SK-N-SH (cell line): ENCODE data around the gene LTBR. TPM values are rescaled to one million over a fixed set of nuclear protein-coding genes. Genes with fewer than 3 reads are reported as not detected.

Experiments used
- CTCF ChIA-PET: fragments of 300-600, 350-600 bp; formaldehyde crosslinking; extraction: SDS; loops from one replicate; lab custom pipeline; 2021; lab: Yijun Ruan, JAX
- POLR2A ChIA-PET: fragments of 350-600 bp; sonication (Branson Sonifier 250); formaldehyde crosslinking; extraction: SDS; loops from one replicate; lab custom pipeline; 2020; ENCODE audit warnings: antibody characterized with exemption, inconsistent platforms; lab: Yijun Ruan, JAX
- DNase-seq: peaks from one replicate; pipeline ENCODE4 v3.0.0; 2012
- H2AFZ ChIP-seq: fragments of 200-600 bp; sonication (generic); 2 replicates; pipeline ENCODE4 v1.8.1; 2016; ENCODE audit warnings: antibody characterized with exemption, mild to moderate bottlenecking, low read depth
- H3F3A ChIP-seq: fragments of 200-600 bp; sonication (generic); replicated peaks from 2 replicates; pipeline ENCODE3; 2016; ENCODE audit warnings: antibody characterized with exemption, mild to moderate bottlenecking; ENCODE audit not compliant: insufficient read depth
- H3K27ac ChIP-seq, 2 experiments: fragments of 200-500 bp in 1 of 2; fragments of 200-600 bp in 1 of 2; sonication (Bioruptor generic) in 1 of 2; sonication (generic), shearing (Covaris generic) in 1 of 2; 2 replicates each; pipeline versions ENCODE4 v1.5.1 to v1.6.1; 2014 to 2016; ENCODE audit warnings: low read depth in 2 of 2, inconsistent platforms in 1 of 2, low read length in 1 of 2, mild to moderate bottlenecking in 1 of 2, mixed read lengths in 1 of 2
- H3K27me3 ChIP-seq: fragments of 200-600 bp; sonication (generic), shearing (Covaris generic); 2 replicates; pipeline ENCODE4 v1.6.1; 2016; ENCODE audit warnings: mixed run types; ENCODE audit not compliant: insufficient read depth
- H3K36me3 ChIP-seq, 2 experiments: fragments of 200-500 bp in 1 of 2; fragments of 200-600 bp in 1 of 2; sonication (Bioruptor generic) in 1 of 2; sonication (generic) in 1 of 2; replicated peaks in 1 of 2; 2 replicates each; pipeline versions ENCODE3 to v1.5.1; 2014 to 2016; ENCODE audit warnings: low read length in 1 of 2, mild to moderate bottlenecking in 1 of 2; ENCODE audit not compliant: insufficient read depth in 2 of 2, control insufficient read depth in 1 of 2
- H3K4me1 ChIP-seq, 2 experiments: fragments of 200-500 bp in 1 of 2; fragments of 200-600 bp in 1 of 2; sonication (Bioruptor generic) in 1 of 2; sonication (generic), shearing (Covaris generic) in 1 of 2; 2 replicates each; pipeline versions ENCODE4 v1.5.1 to v1.6.1; 2014 to 2016; ENCODE audit warnings: low read depth in 1 of 2, low read length in 1 of 2, mixed run types in 1 of 2; ENCODE audit not compliant: insufficient read depth in 2 of 2, control insufficient read depth in 1 of 2
- H3K4me2 ChIP-seq: fragments of 200-600 bp; sonication (generic), shearing (Covaris generic); 2 replicates; pipeline ENCODE4 v1.6.1; 2017; ENCODE audit warnings: mixed run types
- H3K4me3 ChIP-seq, 2 experiments: fragments of 200-500 bp in 1 of 2; fragments of 200-600 bp in 1 of 2; sonication (Bioruptor generic) in 1 of 2; sonication (generic), shearing (Covaris generic) in 1 of 2; 2 replicates each; pipeline versions ENCODE4 v1.5.1 to v1.8.1; 2014 to 2016; ENCODE audit warnings: low read depth in 2 of 2, inconsistent platforms in 1 of 2, low read length in 1 of 2, mild to moderate bottlenecking in 1 of 2, mixed read lengths in 1 of 2, moderate library complexity in 1 of 2
- H3K79me2 ChIP-seq: fragments of 200-600 bp; sonication (generic); 2 replicates; pipeline ENCODE4 v1.8.1; 2017; ENCODE audit warnings: mild to moderate bottlenecking; ENCODE audit not compliant: insufficient read depth
- H3K9ac ChIP-seq: fragments of 200-600 bp; sonication (generic); 2 replicates; pipeline ENCODE4 v1.6.1; 2017; ENCODE audit warnings: mixed run types
- H3K9me2 ChIP-seq: fragments of 200-600 bp; sonication (generic); 2 replicates; pipeline ENCODE4 v1.6.1; 2017; ENCODE audit warnings: mixed run types
- H3K9me3 ChIP-seq: fragments of 200-600 bp; sonication (generic); 2 replicates; pipeline ENCODE4 v1.6.1; 2017; ENCODE audit warnings: mixed run types, mild to moderate bottlenecking, moderate library complexity
- H4K20me1 ChIP-seq: fragments of 200-600 bp; sonication (generic); 2 replicates; pipeline ENCODE4 v1.6.1; 2017; ENCODE audit warnings: mild to moderate bottlenecking, mixed run types; ENCODE audit not compliant: insufficient read depth
- FOSL2 ChIP-seq: IDR thresholded peaks from 2 replicates; pipeline ENCODE4 v1.4.0; 2012; ENCODE audit warnings: low read depth, mild to moderate bottlenecking, moderate library complexity, borderline replicate concordance
- FOXM1 ChIP-seq: IDR thresholded peaks from 2 replicates; pipeline ENCODE4 v1.4.0; 2012; ENCODE audit warnings: low read depth, mild to moderate bottlenecking
- JUND ChIP-seq: IDR thresholded peaks from 2 replicates; pipeline ENCODE4 v1.4.0; 2012
- MAX ChIP-seq: IDR thresholded peaks from 2 replicates; pipeline ENCODE4 v1.4.0; 2012; ENCODE audit warnings: low read depth
- RCOR1 ChIP-seq: fragments of 150-350 bp; IDR thresholded peaks from 2 replicates; pipeline ENCODE4 v1.6.1; 2017; ENCODE audit warnings: antibody characterized with exemption, low read length
- RFX5 ChIP-seq: IDR thresholded peaks from 2 replicates; pipeline ENCODE4 v1.6.1; 2012; ENCODE audit warnings: mild to moderate bottlenecking, improper control_type of control experiment, low read length
- RXRA ChIP-seq: IDR thresholded peaks from 2 replicates; pipeline ENCODE4 v1.4.0; 2012; ENCODE audit warnings: low read depth, mild to moderate bottlenecking, borderline replicate concordance
- SIN3A ChIP-seq: IDR thresholded peaks from 2 replicates; pipeline ENCODE4 v1.6.1; 2012; ENCODE audit warnings: low read depth, mild to moderate bottlenecking, low read length, moderate library complexity, borderline replicate concordance
- SMC3 ChIP-seq: IDR thresholded peaks from 2 replicates; pipeline ENCODE4 v1.6.1; 2012; ENCODE audit warnings: low read depth, low read length, improper control_type of control experiment
- TCF12 ChIP-seq: IDR thresholded peaks from 2 replicates; pipeline ENCODE4 v1.4.0; 2012
- TEAD4 ChIP-seq: IDR thresholded peaks from 2 replicates; pipeline ENCODE4 v1.4.0; 2012; ENCODE audit warnings: mild to moderate bottlenecking, borderline replicate concordance; ENCODE audit not compliant: insufficient read depth
- USF1 ChIP-seq: IDR thresholded peaks from 2 replicates; pipeline ENCODE4 v1.4.0; 2012; ENCODE audit warnings: low read depth, borderline replicate concordance
- WGBS: methylation state at CpG from one replicate; pipeline ENCODE4 v1.1.6; 2017; ENCODE audit warnings: low lambda C conversion rate; 5-methylcytosine and 5-hydroxymethylcytosine counted together
- polyA plus RNA-seq, 3 experiments: library from polyadenylated mRNA; depleted of rRNA; stranded (reverse); fragments of >200 nt; gene quantifications; 2 replicates each; pipeline ENCODE4 v1.2.3, GENCODE V29; 2012
- TF ChIP-seq, protein P1 (sequence below): IDR thresholded peaks from 2 replicates; pipeline ENCODE4; 2012

The LTBR gene
- polyA plus RNA-seq, 1 of the 3 experiments (the other 2 are of a cell fraction): 0.12 TPM

- peaks cover 0 to 4% of the 10 kb centered on the region in 2 experiments; a peak in 1 of 4 replicates for H3K4me1 ChIP-seq
- H4K20me1 ChIP-seq: no peaks in the 10 kb centered on the region
- no peaks in the 10 kb centered on the region for H3K79me2 ChIP-seq
- no peak for DNase-seq
- WGBS: 84% methylated on average over 8 of the region's 10 CpGs
- H2AFZ ChIP-seq: no peak overlapping the region
- no peaks in the 10 kb centered on the region for H3K9me3 ChIP-seq
- ChIA-PET CTCF (interaction anchor here (1.6 kb wide), 1 partner anchor 28 kb away, joined by 6 read pairs; no protein-coding TSS in a partner anchor), POLR2A (no interaction called here)
- no peaks in the 10 kb centered on the region for H3K9me2 ChIP-seq
- no peaks in the 10 kb centered on the region for H3K27me3 ChIP-seq
- H3K27ac ChIP-seq: no peak overlapping the region
- H3K9ac ChIP-seq: no peak overlapping the region
- H3K4me3 ChIP-seq: no peak overlapping the region
- no peaks in the 10 kb centered on the region for H3F3A ChIP-seq
- TF ChIP-seq TEAD4 (no peak), MAX (no peak), SMC3 (no peak), FOXM1 (no peak), USF1 (no peak), FOSL2 (no peak), JUND (no peak), RXRA (no peak), RCOR1 (no peak)
- TF ChIP-seq, protein P1, sequence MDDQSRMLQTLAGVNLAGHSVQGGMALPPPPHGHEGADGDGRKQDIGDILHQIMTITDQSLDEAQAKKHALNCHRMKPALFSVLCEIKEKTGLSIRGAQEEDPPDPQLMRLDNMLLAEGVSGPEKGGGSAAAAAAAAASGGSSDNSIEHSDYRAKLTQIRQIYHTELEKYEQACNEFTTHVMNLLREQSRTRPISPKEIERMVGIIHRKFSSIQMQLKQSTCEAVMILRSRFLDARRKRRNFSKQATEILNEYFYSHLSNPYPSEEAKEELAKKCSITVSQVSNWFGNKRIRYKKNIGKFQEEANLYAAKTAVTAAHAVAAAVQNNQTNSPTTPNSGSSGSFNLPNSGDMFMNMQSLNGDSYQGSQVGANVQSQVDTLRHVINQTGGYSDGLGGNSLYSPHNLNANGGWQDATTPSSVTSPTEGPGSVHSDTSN: no peak
- no peaks in the 10 kb centered on the region for H3K36me3 ChIP-seq
- no peak overlapping the region for H3K4me2 ChIP-seq
Observed at GRCh38 chr12:6354495-6355393, 29.2 kb upstream of the LTBR start.

DNA sequence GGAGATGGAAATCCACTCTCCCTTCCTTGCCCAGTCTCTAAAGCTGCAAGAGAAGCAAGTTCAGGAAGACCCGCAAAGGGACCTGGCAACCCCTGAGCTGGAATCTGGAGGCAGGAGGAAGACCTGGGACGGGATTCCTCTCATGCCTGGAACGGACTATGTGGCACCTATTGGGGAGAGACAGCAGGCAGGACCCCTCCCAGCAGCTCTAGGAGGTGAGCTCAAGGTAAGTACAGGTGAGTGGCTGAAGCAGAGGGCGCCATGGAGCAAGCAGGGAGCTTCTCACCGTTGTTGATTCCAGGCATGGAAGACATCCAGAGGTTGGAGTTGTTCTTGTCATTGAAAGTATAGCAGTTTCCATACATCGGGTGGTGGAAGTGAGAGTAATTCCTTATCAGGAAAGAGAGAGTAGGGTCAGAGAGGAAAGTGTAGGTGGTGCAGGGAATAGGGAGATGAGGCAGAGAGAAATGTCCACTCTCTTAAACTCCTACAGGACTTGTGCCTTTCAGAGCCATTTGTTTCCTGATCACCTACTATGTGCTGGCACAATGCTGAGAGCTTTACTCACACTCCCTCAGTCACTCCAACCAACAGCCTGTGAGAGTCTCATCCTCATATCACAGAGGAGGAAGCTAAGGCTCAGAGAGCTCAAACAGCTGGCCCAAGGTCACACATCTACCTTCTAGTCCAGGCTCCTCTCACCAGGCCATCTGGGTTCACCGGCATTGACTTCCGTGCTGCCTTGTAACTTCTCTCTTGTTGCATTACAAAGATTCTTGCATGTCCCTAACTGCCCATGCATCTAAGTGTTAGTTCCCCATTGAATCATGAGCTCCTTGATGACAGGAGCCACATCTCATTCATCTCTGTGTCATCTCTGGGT lies 28.2 kb upstream of the LTBR start:
- Histone ChIP-seq H2AFZ (no peak overlapping the region), H3K9me2 (no peaks in the 10 kb centered on the region), H3K4me2 (no peak overlapping the region), H3K79me2 (no peaks in the 10 kb centered on the region), H3K9ac (no peak overlapping the region), H3K9me3 (no peaks in the 10 kb centered on the region), H3K27me3 (no peaks in the 10 kb centered on the region), H3K27ac (no peak overlapping the region), H3K4me1 (peaks cover 0 to 4% of the 10 kb centered on the region in 2 experiments; a peak in 1 of 4 replicates), H4K20me1 (no peaks in the 10 kb centered on the region), H3K36me3 (no peaks in the 10 kb centered on the region), H3F3A (no peaks in the 10 kb centered on the region), H3K4me3 (no peak overlapping the region)
- CTCF ChIA-PET: interaction anchor here (0.7 to 1.6 kb wide), 3 partner anchors 15 to 29 kb away, joined by 3 to 6 read pairs (median 3); no protein-coding TSS in a partner anchor
- no peak for TF ChIP-seq TCF12
- TF ChIP-seq RFX5: no peak
- no peak for TF ChIP-seq FOXM1
- TF ChIP-seq SIN3A: no peak
- POLR2A ChIA-PET: no interaction called here
- 84% methylated on average over 8 of the region's 8 CpGs for WGBS
- DNase-seq: no peak
